SU-DHL-6 (cell line): ENCODE results near the gene ROBO2.

Experiments
- H2AFZ ChIP-seq: fragments of 200-600 bp; sonication (generic); 2 replicates; pipeline ENCODE4 v1.6.1; 2014; ENCODE audit warnings: low read depth, mild to moderate bottlenecking, moderate library complexity, mixed read lengths, antibody characterized with exemption, low read length; ENCODE audit not compliant: severe bottlenecking
- H3F3A ChIP-seq: fragments of 200-600 bp; shearing (Covaris generic); 2 replicates; pipeline ENCODE4 v1.6.0; 2016; ENCODE audit warnings: antibody characterized with exemption, mild to moderate bottlenecking; ENCODE audit not compliant: insufficient read depth
- H3K27ac ChIP-seq: fragments of 200-600 bp; sonication (generic); 2 replicates; pipeline ENCODE4 v1.5.1; 2016; ENCODE audit warnings: low read depth, mild to moderate bottlenecking, low read length, moderate library complexity, mixed read lengths
- H3K27me3 ChIP-seq: fragments of 200-600 bp; sonication (generic), shearing (Covaris generic); 2 replicates; pipeline ENCODE4 v1.6.0; 2014; ENCODE audit warnings: mild to moderate bottlenecking, low read length
- H3K36me3 ChIP-seq: fragments of 200-600 bp; sonication (generic); 2 replicates; pipeline ENCODE4 v1.6.1; 2014; ENCODE audit warnings: mild to moderate bottlenecking, low read length, mixed read lengths
- H3K4me2 ChIP-seq: fragments of 300-600, 200-600 bp; shearing (Covaris generic), sonication (generic); 2 replicates; pipeline ENCODE4 v1.6.0; 2014; ENCODE audit warnings: low read length, low read depth, mild to moderate bottlenecking; ENCODE audit not compliant: poor library complexity, severe bottlenecking
- H3K4me3 ChIP-seq: fragments of 200-600 bp; sonication (generic); 2 replicates; pipeline ENCODE4 v1.5.1; 2014; ENCODE audit warnings: antibody characterized with exemption, low read length, mild to moderate bottlenecking, mixed read lengths; ENCODE audit not compliant: insufficient read depth, poor library complexity, severe bottlenecking
- H3K79me2 ChIP-seq: fragments of 200-600 bp; sonication (generic); 2 replicates; pipeline ENCODE4 v1.6.1; 2014; ENCODE audit warnings: mild to moderate bottlenecking, low read length, moderate library complexity; ENCODE audit not compliant: insufficient read depth
- H3K9ac ChIP-seq: fragments of 200-600 bp; sonication (generic); 2 replicates; pipeline ENCODE4 v1.7.0; 2014; ENCODE audit warnings: mild to moderate bottlenecking, low read length
- H3K9me2 ChIP-seq: fragments of 200-600 bp; sonication (generic); replicated peaks from 2 replicates; pipeline ENCODE4 v1.6.1; 2014; ENCODE audit warnings: low read length; ENCODE audit not compliant: insufficient read depth
- H3K9me3 ChIP-seq: fragments of 200-600 bp; sonication (generic); 2 replicates; pipeline ENCODE4 v1.6.1; 2014; ENCODE audit warnings: low read length, mixed read lengths; ENCODE audit not compliant: insufficient read depth
- H4K20me1 ChIP-seq: fragments of 200-600 bp; sonication (generic); 2 replicates; pipeline ENCODE4 v1.6.1; 2014; ENCODE audit warnings: low read depth, mild to moderate bottlenecking, antibody characterized with exemption, low read length, moderate library complexity, mixed read lengths
- EZH2phosphoT487 ChIP-seq: fragments of 200-600 bp; sonication (generic), shearing (Covaris generic); conservative IDR thresholded peaks from 2 replicates; pipeline ENCODE4 v1.6.1; 2018; ENCODE audit warnings: mild to moderate bottlenecking, antibody characterized with exemption, low read length, moderate library complexity, mixed read lengths
- TF ChIP-seq, protein P1 (sequence below): fragments of 200-600 bp; sonication (generic); IDR thresholded peaks from one replicate; pipeline ENCODE4 v1.5.1; 2017; ENCODE audit warnings: antibody characterized with exemption, mild to moderate bottlenecking, low read length, moderate library complexity; ENCODE audit not compliant: insufficient read depth, poor library complexity, severe bottlenecking

ROBO2 gene

DNA sequence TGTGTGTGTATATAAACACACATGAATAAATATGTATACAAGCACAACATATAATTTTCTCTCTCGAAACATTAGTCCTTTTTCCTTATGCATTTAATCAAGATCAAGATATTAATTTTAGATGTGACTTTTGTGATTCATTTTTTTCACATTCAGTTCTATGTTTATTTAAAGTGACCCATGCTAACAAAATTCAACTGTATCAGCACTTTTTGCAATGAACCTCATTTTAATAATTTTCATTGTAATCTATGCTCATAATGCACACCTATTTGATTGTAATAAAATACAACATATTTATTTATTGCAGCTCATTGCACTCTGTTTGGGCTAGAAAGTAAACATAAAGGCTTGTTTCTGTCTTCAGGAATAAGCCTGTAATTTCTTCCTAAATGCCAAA, 586.3 kb downstream of the ROBO2 start:
- no peaks in the 10 kb centered on the region for H4K20me1 ChIP-seq
- H3K79me2 ChIP-seq, result no peaks in the 10 kb centered on the region
- H3K4me2 ChIP-seq, result no peak overlapping the region
- no peak overlapping the region for H2AFZ ChIP-seq
- H3K4me3 ChIP-seq, result no peak overlapping the region
- no peak overlapping the region for H3K27ac ChIP-seq
- H3K36me3 ChIP-seq, result no peaks in the 10 kb centered on the region
- TF ChIP-seq EZH2phosphoT487, result no peak
- TF ChIP-seq, protein P1, sequence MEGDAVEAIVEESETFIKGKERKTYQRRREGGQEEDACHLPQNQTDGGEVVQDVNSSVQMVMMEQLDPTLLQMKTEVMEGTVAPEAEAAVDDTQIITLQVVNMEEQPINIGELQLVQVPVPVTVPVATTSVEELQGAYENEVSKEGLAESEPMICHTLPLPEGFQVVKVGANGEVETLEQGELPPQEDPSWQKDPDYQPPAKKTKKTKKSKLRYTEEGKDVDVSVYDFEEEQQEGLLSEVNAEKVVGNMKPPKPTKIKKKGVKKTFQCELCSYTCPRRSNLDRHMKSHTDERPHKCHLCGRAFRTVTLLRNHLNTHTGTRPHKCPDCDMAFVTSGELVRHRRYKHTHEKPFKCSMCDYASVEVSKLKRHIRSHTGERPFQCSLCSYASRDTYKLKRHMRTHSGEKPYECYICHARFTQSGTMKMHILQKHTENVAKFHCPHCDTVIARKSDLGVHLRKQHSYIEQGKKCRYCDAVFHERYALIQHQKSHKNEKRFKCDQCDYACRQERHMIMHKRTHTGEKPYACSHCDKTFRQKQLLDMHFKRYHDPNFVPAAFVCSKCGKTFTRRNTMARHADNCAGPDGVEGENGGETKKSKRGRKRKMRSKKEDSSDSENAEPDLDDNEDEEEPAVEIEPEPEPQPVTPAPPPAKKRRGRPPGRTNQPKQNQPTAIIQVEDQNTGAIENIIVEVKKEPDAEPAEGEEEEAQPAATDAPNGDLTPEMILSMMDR, result no peak
- H3K9me3 ChIP-seq, result no peaks in the 10 kb centered on the region
- H3K27me3 ChIP-seq, result no peaks in the 10 kb centered on the region
- no peaks in the 10 kb centered on the region for H3F3A ChIP-seq
- no peaks in the 10 kb centered on the region for H3K9me2 ChIP-seq
- no peak overlapping the region for H3K9ac ChIP-seq

DNA sequence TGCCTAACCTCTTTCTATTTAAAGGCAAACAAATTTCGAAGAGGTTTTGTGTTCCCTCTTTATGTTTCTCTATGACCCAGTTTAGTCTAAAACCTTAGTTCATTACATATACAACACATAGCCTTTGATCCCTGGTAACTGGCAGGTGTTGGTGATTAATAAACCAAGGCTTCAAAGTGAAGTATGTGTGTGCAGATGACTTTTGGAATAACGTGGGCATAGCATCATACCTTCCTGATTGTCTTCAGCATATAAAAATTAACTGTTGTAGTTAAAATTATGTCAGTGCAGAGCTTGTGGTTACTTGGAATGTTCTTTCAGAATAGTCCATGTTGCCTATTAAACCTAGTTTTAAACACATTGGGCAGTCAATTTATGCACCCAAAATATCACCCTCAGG, 608.3 kb downstream of the ROBO2 start:
- H3K36me3 ChIP-seq, result no peaks in the 10 kb centered on the region
- no peak overlapping the region for H3K4me2 ChIP-seq
- no peak overlapping the region for H3K27ac ChIP-seq
- no peak overlapping the region for H3K9ac ChIP-seq
- H3K27me3 ChIP-seq, result no peaks in the 10 kb centered on the region
- no peak overlapping the region for H3K4me3 ChIP-seq
- no peaks in the 10 kb centered on the region for H3K79me2 ChIP-seq
- H3K9me2 ChIP-seq, result no peaks in the 10 kb centered on the region
- no peaks in the 10 kb centered on the region for H4K20me1 ChIP-seq
- H2AFZ ChIP-seq, result no peak overlapping the region
- TF ChIP-seq, protein P1, result no peak
- H3F3A ChIP-seq, result no peaks in the 10 kb centered on the region
- H3K9me3 ChIP-seq, result no peaks in the 10 kb centered on the region

DNA sequence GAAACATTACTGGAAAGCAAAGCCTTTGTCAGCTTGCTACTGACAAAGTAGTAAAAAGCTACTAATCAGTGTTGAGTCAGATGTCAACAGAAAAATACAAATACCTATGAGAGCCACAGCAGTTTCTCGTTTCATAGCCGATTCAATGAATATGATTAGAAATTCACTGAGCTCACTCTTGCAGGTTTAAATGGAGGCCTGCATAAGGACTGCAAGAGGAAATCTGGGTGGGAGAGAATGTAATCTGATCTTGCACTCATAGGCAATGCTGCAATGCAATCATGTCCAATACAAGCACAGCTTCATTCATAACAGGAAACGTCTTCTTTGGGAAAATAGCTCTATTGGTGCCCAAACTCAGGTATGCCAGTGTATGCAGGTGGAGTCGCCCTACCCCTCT, 608.8 kb downstream of the ROBO2 start:
- no peak for TF ChIP-seq EZH2phosphoT487
- TF ChIP-seq, protein P1, result no peak
- Histone ChIP-seq H3K9me3 (no peaks in the 10 kb centered on the region), H3K9ac (no peak overlapping the region), H3K79me2 (no peaks in the 10 kb centered on the region), H3K4me3 (no peak overlapping the region), H3K27ac (no peak overlapping the region), H3K4me2 (no peak overlapping the region), H2AFZ (no peak overlapping the region), H3K27me3 (no peaks in the 10 kb centered on the region), H3K36me3 (no peaks in the 10 kb centered on the region), H3K9me2 (no peaks in the 10 kb centered on the region), H4K20me1 (no peaks in the 10 kb centered on the region), H3F3A (no peaks in the 10 kb centered on the region)

DNA sequence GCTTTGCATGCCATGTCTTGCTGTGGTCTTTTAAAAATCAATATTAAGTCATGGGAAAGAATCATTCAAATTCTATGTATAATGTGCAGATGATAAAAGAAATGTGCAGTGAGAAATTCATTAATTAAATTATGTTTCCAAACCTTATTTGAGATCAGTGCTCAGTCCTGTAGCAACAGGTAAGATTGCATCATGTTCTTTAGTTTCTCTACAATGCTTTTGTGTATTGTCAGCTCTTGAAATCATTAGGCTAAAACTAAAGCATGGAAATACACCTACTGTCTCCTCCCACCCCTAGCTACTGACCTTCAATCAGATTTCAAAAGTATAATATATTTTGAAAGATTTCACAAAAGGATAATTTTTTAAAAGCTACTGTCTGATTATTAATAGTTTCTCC, 612.7 kb downstream of the ROBO2 start:
- TF ChIP-seq, protein P1, result no peak
- no peaks in the 10 kb centered on the region for H3K9me3 ChIP-seq
- no peaks in the 10 kb centered on the region for H3K36me3 ChIP-seq
- H3K27ac ChIP-seq, result no peak overlapping the region
- no peak overlapping the region for H3K4me3 ChIP-seq
- no peaks in the 10 kb centered on the region for H3F3A ChIP-seq
- H3K9me2 ChIP-seq, result no peaks in the 10 kb centered on the region
- no peak overlapping the region for H2AFZ ChIP-seq
- H3K79me2 ChIP-seq, result no peaks in the 10 kb centered on the region
- no peaks in the 10 kb centered on the region for H4K20me1 ChIP-seq
- no peak overlapping the region for H3K4me2 ChIP-seq
- no peaks in the 10 kb centered on the region for H3K27me3 ChIP-seq
- H3K9ac ChIP-seq, result no peak overlapping the region
